IMR-90 (cell line): ENCODE measurements around the gene GNAZ. TPM values are rescaled to one million over a fixed set of nuclear protein-coding genes. Genes with fewer than 3 reads are reported as not detected.

ENCODE experiments used
- ATAC-seq: fragments of 200-7000 bp; cut with Tn5 transposase; 2 replicates; pipeline ENCODE4 v1.9.1; 2020; ENCODE audit warnings: low read depth, mild to moderate bottlenecking, moderate library complexity
- BruUV-seq: library from RNA; stranded (reverse); fragments of 400-500 nt; replicated peaks from 2 replicates; lab custom pipeline; 2021; lab: Mats Ljungman, UMichigan
- CTCF ChIA-PET: fragments of 300-600 bp; formaldehyde crosslinking; extraction: SDS; loops from one replicate; lab custom pipeline; 2021; ENCODE audit warnings: antibody characterized with exemption; lab: Yijun Ruan, JAX
- POLR2A ChIA-PET: fragments of 300-600 bp; sonication (Branson Sonifier 250); formaldehyde crosslinking; loops from one replicate; lab custom pipeline; 2022; ENCODE audit warnings: antibody characterized with exemption; ENCODE audit not compliant: unreplicated experiment; lab: Charles Lee
- DNase-seq: peaks from one replicate; pipeline ENCODE4 v3.0.0; 2013
- H2AFZ ChIP-seq: replicated peaks from 2 replicates; pipeline ENCODE3; 2013; ENCODE audit warnings: low read length, mild to moderate bottlenecking; ENCODE audit not compliant: poor library complexity
- H2AK5ac ChIP-seq: 2 replicates; pipeline ENCODE4 v1.6.1; 2013; ENCODE audit warnings: low read depth, low read length, inconsistent platforms
- H2AK9ac ChIP-seq: replicated peaks from 2 replicates; pipeline ENCODE3; 2013; ENCODE audit warnings: mild to moderate bottlenecking, low read depth, low read length, moderate library complexity; ENCODE audit not compliant: poor library complexity
- H2BK120ac ChIP-seq: 2 replicates; pipeline ENCODE4 v1.6.1; 2013; ENCODE audit warnings: low read depth, low read length, inconsistent platforms
- H2BK15ac ChIP-seq: 3 replicates; pipeline ENCODE4 v1.6.1; 2013; ENCODE audit warnings: low read depth, low read length, inconsistent platforms
- H2BK20ac ChIP-seq: 2 replicates; pipeline ENCODE4 v1.6.1; 2013; ENCODE audit warnings: low read depth, mild to moderate bottlenecking, inconsistent platforms, low read length, moderate library complexity
- H2BK5ac ChIP-seq: 2 replicates; pipeline ENCODE4 v1.6.1; 2013; ENCODE audit warnings: mild to moderate bottlenecking, low read depth, low read length, inconsistent platforms; ENCODE audit not compliant: poor library complexity, severe bottlenecking
- H3K14ac ChIP-seq: replicated peaks from 2 replicates; pipeline ENCODE4 v1.6.1; 2013; ENCODE audit warnings: low read depth, low read length, inconsistent platforms
- H3K18ac ChIP-seq: 2 replicates; pipeline ENCODE4 v1.6.1; 2013; ENCODE audit warnings: low read depth, low read length, control low read depth
- H3K23ac ChIP-seq: 2 replicates; pipeline ENCODE4 v1.6.1; 2013; ENCODE audit warnings: low read depth, low read length, inconsistent platforms
- H3K27ac ChIP-seq: 2 replicates; pipeline ENCODE4 v1.5.1; 2013; ENCODE audit warnings: mild to moderate bottlenecking, control low read depth, low read length; ENCODE audit not compliant: insufficient read depth
- H3K27me3 ChIP-seq: 2 replicates; pipeline ENCODE4 v1.6.1; 2013; ENCODE audit warnings: low read length; ENCODE audit not compliant: control insufficient read depth, insufficient read depth
- H3K36me3 ChIP-seq: 2 replicates; pipeline ENCODE4 v1.6.1; 2013; ENCODE audit warnings: low read length, mixed read lengths; ENCODE audit not compliant: control insufficient read depth, insufficient read depth
- H3K4ac ChIP-seq: 2 replicates; pipeline ENCODE4 v1.6.1; 2013; ENCODE audit warnings: low read depth, low read length, inconsistent platforms
- H3K4me1 ChIP-seq: 2 replicates; pipeline ENCODE4 v1.6.1; 2013; ENCODE audit warnings: low read length, mixed read lengths; ENCODE audit not compliant: control insufficient read depth, insufficient read depth
- H3K4me2 ChIP-seq: 2 replicates; pipeline ENCODE4 v1.6.1; 2013; ENCODE audit warnings: low read depth, mild to moderate bottlenecking, control low read depth, low read length, moderate library complexity
- H3K4me3 ChIP-seq: 2 replicates; pipeline ENCODE4 v1.5.1; 2013; ENCODE audit warnings: low read depth, mild to moderate bottlenecking, control low read depth, low read length, moderate library complexity; ENCODE audit not compliant: insufficient read depth
- H3K56ac ChIP-seq: 2 replicates; pipeline ENCODE4 v1.6.1; 2013; ENCODE audit warnings: low read length, inconsistent platforms; ENCODE audit not compliant: insufficient read depth; ENCODE audit errors: extremely low read depth
- H3K79me1 ChIP-seq, 2 experiments: 2 replicates each; pipeline ENCODE4 v1.6.1; 2013; ENCODE audit warnings: low read length in 2 of 2, inconsistent platforms in 1 of 2, low read depth in 1 of 2
- H3K9ac ChIP-seq: 2 replicates; pipeline ENCODE4 v1.6.1; 2013; ENCODE audit warnings: low read depth, low read length, control low read depth
- H3K9me1 ChIP-seq: 2 replicates; pipeline ENCODE4 v1.6.1; 2013; ENCODE audit warnings: low read length, inconsistent platforms; ENCODE audit not compliant: insufficient read depth
- H3K9me3 ChIP-seq: 2 replicates; pipeline ENCODE4 v1.6.1; 2013; ENCODE audit warnings: low read length; ENCODE audit not compliant: control insufficient read depth, insufficient read depth
- H4K20me1 ChIP-seq: 2 replicates; pipeline ENCODE4 v1.6.1; 2013; ENCODE audit warnings: low read length, inconsistent platforms; ENCODE audit not compliant: insufficient read depth
- H4K5ac ChIP-seq: 2 replicates; pipeline ENCODE4 v1.6.1; 2013; ENCODE audit warnings: mild to moderate bottlenecking, low read depth, low read length, control low read depth
- H4K8ac ChIP-seq, 2 experiments: 2 replicates each; pipeline ENCODE4 v1.6.1; 2013; ENCODE audit warnings: low read depth in 2 of 2, low read length in 2 of 2, control low read depth in 1 of 2, inconsistent platforms in 1 of 2
- H4K91ac ChIP-seq: 2 replicates; pipeline ENCODE4 v1.6.1; 2013; ENCODE audit warnings: low read depth, low read length, inconsistent platforms; ENCODE audit not compliant: insufficient read depth
- BHLHE40 ChIP-seq: fragments of 150-350 bp; IDR thresholded peaks from 2 replicates; pipeline ENCODE4 v1.6.1; 2016; ENCODE audit warnings: mild to moderate bottlenecking, low read depth, low read length
- CEBPB ChIP-seq: IDR thresholded peaks from 2 replicates; pipeline ENCODE4 v1.6.1; 2012; ENCODE audit warnings: low read depth, low read length, improper control_type of control experiment
- CHD1 ChIP-seq: IDR thresholded peaks from 2 replicates; pipeline ENCODE4 v1.6.1; 2012; ENCODE audit warnings: low read depth, low read length, improper control_type of control experiment
- CTCF ChIP-seq: conservative IDR thresholded peaks from 2 replicates; pipeline ENCODE4 v1.5.1; 2012; ENCODE audit warnings: mild to moderate bottlenecking, low read depth, low read length, improper control_type of control experiment
- ELK1 ChIP-seq: fragments of 150-350 bp; IDR thresholded peaks from 2 replicates; pipeline ENCODE4 v1.6.1; 2016; ENCODE audit warnings: low read depth, mild to moderate bottlenecking, low read length, moderate library complexity, borderline replicate concordance
- FOS ChIP-seq: fragments of 150-350 bp; IDR thresholded peaks from 2 replicates; pipeline ENCODE4 v1.6.1; 2016; ENCODE audit warnings: low read depth, low read length
- MAFK ChIP-seq: IDR thresholded peaks from 2 replicates; pipeline ENCODE4 v1.6.1; 2012; ENCODE audit warnings: low read depth, low read length, improper control_type of control experiment
- MAZ ChIP-seq: IDR thresholded peaks from 2 replicates; pipeline ENCODE4 v1.6.1; 2012; ENCODE audit warnings: low read depth, mild to moderate bottlenecking, low read length, improper control_type of control experiment, moderate library complexity, borderline replicate concordance
- MXI1 ChIP-seq: IDR thresholded peaks from 2 replicates; pipeline ENCODE4 v1.6.1; 2012; ENCODE audit warnings: low read depth, mild to moderate bottlenecking, low read length, moderate library complexity, borderline replicate concordance
- NFE2L2 ChIP-seq: fragments of 150-350 bp; IDR thresholded peaks from 2 replicates; pipeline ENCODE4 v1.6.1; 2016; ENCODE audit warnings: low read depth, mild to moderate bottlenecking, low read length
- POLR2A ChIP-seq: IDR thresholded peaks from 2 replicates; pipeline ENCODE4 v1.6.1; 2012; ENCODE audit warnings: mild to moderate bottlenecking, low read depth, low read length
- RAD21 ChIP-seq: IDR thresholded peaks from 2 replicates; pipeline ENCODE4 v1.6.1; 2012; ENCODE audit warnings: low read length, improper control_type of control experiment
- RCOR1 ChIP-seq: IDR thresholded peaks from 2 replicates; pipeline ENCODE4 v1.6.1; 2012; ENCODE audit warnings: mild to moderate bottlenecking, low read length, improper control_type of control experiment; ENCODE audit not compliant: insufficient replicate concordance
- RFX5 ChIP-seq: IDR thresholded peaks from 2 replicates; pipeline ENCODE4 v1.8.0; 2012; ENCODE audit warnings: low read depth, mild to moderate bottlenecking, low read length, moderate library complexity
- SMC3 ChIP-seq: fragments of 150-350 bp; IDR thresholded peaks from 2 replicates; pipeline ENCODE4 v1.6.1; 2016; ENCODE audit warnings: low read depth, mild to moderate bottlenecking, antibody characterized with exemption, low read length, moderate library complexity
- USF2 ChIP-seq: fragments of 150-350 bp; IDR thresholded peaks from 2 replicates; pipeline ENCODE4 v1.6.1; 2017; ENCODE audit warnings: mild to moderate bottlenecking, antibody characterized with exemption, low read length, low read depth
- WGBS, 2 experiments: methylation state at CpG; one replicate each; pipeline versions ENCODE4 v1.1.5 to v1.1.7; 2013; ENCODE audit warnings: missing lambda C conversion rate in 2 of 2; ENCODE audit not compliant: insufficient read length in 1 of 2; ENCODE audit errors: extremely low coverage in 2 of 2; 5-methylcytosine and 5-hydroxymethylcytosine counted together
- dilution Hi-C: fragments of 300-500 bp; cut with HindIII; formaldehyde crosslinking; loops from one replicate; pipeline ENCODE4 v1.14.3; 2018; ENCODE audit warnings: low sequenced_read_pairs; ENCODE audit not compliant: unreplicated experiment
- in situ Hi-C: fragments of 300-500 bp; cut with MboI; formaldehyde crosslinking; loops from 3 replicates; pipeline ENCODE4 v1.14.3; 2019; ENCODE audit warnings: low sequenced_read_pairs, inconsistent platforms, mixed read lengths
- intact Hi-C: fragments of 100-400 bp; cut with micrococcal nuclease; formaldehyde crosslinking; loops from 2 replicates; pipeline ENCODE4 v1.10.0; 2022
- polyA plus RNA-seq, 3 experiments: library from polyadenylated mRNA; depleted of rRNA; stranded (reverse); fragments of >200 nt; gene quantifications; 2 replicates each; pipeline ENCODE4 v1.2.3, GENCODE V29; 2012; ENCODE audit warnings: low replicate concordance in 1 of 3
- total RNA-seq: library from RNA; depleted of rRNA; stranded (reverse); fragments of >200 nt; gene quantifications from 2 replicates; pipeline ENCODE4 v1.2.3, GENCODE V29; 2012

Gene GNAZ
- total and polyA plus RNA-seq, 2 of the 4 experiments (the other 2 are of a cell fraction) = 1.5 to 2.5 TPM

GRCh38 chr22:23085785-23086184 is 15.5 kb downstream of the GNAZ start:
- Histone ChIP-seq H3K79me1 (no peaks in the 10 kb centered on the region), H3K27ac (no peak overlapping the region), H4K91ac (no peak overlapping the region), H2BK120ac (no peak overlapping the region), H2AK5ac (no peak overlapping the region), H3K9me1 (0 out of 2 replicates have a peak, but pooled peaks cover 2% of the 10 kb centered on the region), H3K56ac (no peak overlapping the region), H4K20me1 (no peaks in the 10 kb centered on the region), H3K4me1 (no peaks in the 10 kb centered on the region), H3K23ac (no peak overlapping the region), H3K9ac (no peak overlapping the region), H3K9me3 (no peaks in the 10 kb centered on the region), H3K36me3 (no peaks in the 10 kb centered on the region), H2BK20ac (no peak overlapping the region), H3K18ac (no peak overlapping the region), H2BK5ac (no peak overlapping the region), H4K5ac (no peak overlapping the region), H3K4me2 (no peak overlapping the region), H3K4ac (no peak overlapping the region), H2AFZ (no peak overlapping the region), H3K14ac (no peak overlapping the region), H2AK9ac (no peak overlapping the region), H3K27me3 (no peaks in the 10 kb centered on the region; the same call in 1 of the 2 replicates), H4K8ac (no peak overlapping the region), H2BK15ac (no peak overlapping the region), H3K4me3 (no peak overlapping the region)
- dilution Hi-C loops (no loop called here), intact Hi-C loops (no loop called here), in situ Hi-C loops (no loop called here)
- CTCF ChIA-PET = no interaction called here
- 100% methylated on average over 1 of the region's 9 CpGs; no CpG with 5 or more reads in 1 of the 2 experiments for WGBS, 2 experiments
- TF ChIP-seq SMC3 (no peak), CTCF (no peak), RFX5 (no peak), POLR2A (no peak), RAD21 (no peak), MAZ (no peak), BHLHE40 (no peak), FOS (no peak), USF2 (no peak), RCOR1 (no peak), MAFK (no peak), CEBPB (no peak), ELK1 (no peak), MXI1 (no peak), NFE2L2 (no peak), CHD1 (no peak)
- ATAC-seq (no peak), DNase-seq (no peak)
- no TSS peak for BruUV-seq
- POLR2A ChIA-PET = no interaction called here
